Endothelial cell of umbilical vein (primary cell): ENCODE data around the gene ABCB4. TPM values are rescaled to one million over a fixed set of nuclear protein-coding genes. Genes with fewer than 3 reads are reported as not detected.

Experiments
- polyA plus RNA-seq, 4 experiments: library from polyadenylated mRNA; depleted of rRNA in 3 of 4; stranded (reverse) in 3 of 4; unstranded in 1 of 4; fragments of >200 nt; gene quantifications; 2 replicates each; pipeline versions ENCODE4 v1.2.1 to v1.2.3, GENCODE V29; 2011 to 2012; ENCODE audit warnings: missing spikeins in 1 of 4
- total RNA-seq: library from RNA; stranded (reverse); gene quantifications from 2 replicates; pipeline ENCODE4 v1.2.3, GENCODE V29; 2021

The ABCB4 gene
- total and polyA plus RNA-seq, 2 donors (not counting 3 experiments of a cell fraction or from before 2014, with no cell fraction given), result 0.11 to 0.15 TPM

Other genes with a start within 250 kb of the ABCB4 start
- 5.7 and 6.6 TPM in 2 replicates for gene CROT, start 130.0 kb downstream of the ABCB4 start, total RNA-seq
- 2.7 and 3.3 TPM in 2 replicates for gene CROT, start 130.0 kb downstream of the ABCB4 start, polyA plus RNA-seq
- gene ABCB1, start 125.2 kb upstream of the ABCB4 start, total RNA-seq, result 7.1 and 13.4 TPM in 2 replicates
- gene ABCB1, start 125.2 kb upstream of the ABCB4 start, polyA plus RNA-seq, result 5.1 and 7.5 TPM in 2 replicates
- 1.4 and 1.8 TPM in 2 replicates for gene RUNDC3B, start 152.7 kb upstream of the ABCB4 start, total RNA-seq
- gene RUNDC3B, start 152.7 kb upstream of the ABCB4 start, polyA plus RNA-seq, result 0.10 and 0.25 TPM in 2 replicates